GM23338 (cell line): ENCODE results near the gene BHLHE41. TPM values are rescaled to one million over a fixed set of nuclear protein-coding genes. Genes with fewer than 3 reads are reported as not detected.

Experiments used
- ATAC-seq: fragments of 200-7000 bp; cut with Tn5 transposase; 3 replicates; pipeline ENCODE4 v1.9.1; 2020
- DNase-seq: peaks from one replicate; pipeline ENCODE4 v3.0.0-alpha.2; 2015; ENCODE audit warnings: low spot score
- H2AFZ ChIP-seq: fragments of 200-600 bp; sonication (generic); 2 replicates; pipeline ENCODE4 v1.8.0; 2016; ENCODE audit warnings: antibody characterized with exemption, mild to moderate bottlenecking, moderate library complexity
- H3F3A ChIP-seq: fragments of 200-600 bp; sonication (generic); replicated peaks from 2 replicates; pipeline ENCODE4 v1.8.0; 2017; ENCODE audit warnings: antibody characterized with exemption, mixed run types, low read depth
- H3K27ac ChIP-seq: fragments of 200-600 bp; sonication (generic); 2 replicates; pipeline ENCODE4 v1.6.1; 2016; ENCODE audit warnings: low read depth
- H3K27me3 ChIP-seq: fragments of 200-600 bp; sonication (generic); 2 replicates; pipeline ENCODE4 v1.8.0; 2016; ENCODE audit warnings: mild to moderate bottlenecking, mixed run types, moderate library complexity; ENCODE audit not compliant: insufficient read depth
- H3K36me3 ChIP-seq: fragments of 200-600 bp; sonication (generic); 2 replicates; pipeline ENCODE4 v1.8.0; 2016; ENCODE audit warnings: mild to moderate bottlenecking; ENCODE audit not compliant: insufficient read depth
- H3K4me1 ChIP-seq: fragments of 200-600 bp; sonication (generic); 2 replicates; pipeline ENCODE4 v1.8.0; 2016; ENCODE audit warnings: mild to moderate bottlenecking, moderate library complexity; ENCODE audit not compliant: insufficient read depth
- H3K4me2 ChIP-seq: fragments of 200-600 bp; sonication (generic); 2 replicates; pipeline ENCODE4 v1.7.1; 2017; ENCODE audit warnings: mixed run types
- H3K4me3 ChIP-seq: fragments of 200-600 bp; sonication (generic); 2 replicates; pipeline ENCODE4 v1.6.1; 2016; ENCODE audit warnings: mixed run types
- H3K79me2 ChIP-seq: fragments of 200-600 bp; sonication (generic); replicated peaks from 2 replicates; pipeline ENCODE4 v1.8.0; 2017; ENCODE audit warnings: mild to moderate bottlenecking; ENCODE audit not compliant: insufficient read depth
- H3K9me2 ChIP-seq: fragments of 200-600 bp; sonication (generic); 2 replicates; pipeline ENCODE4 v1.8.0; 2017; ENCODE audit not compliant: insufficient read depth
- H4K20me1 ChIP-seq: fragments of 200-600 bp; sonication (generic); replicated peaks from 2 replicates; pipeline ENCODE4 v1.8.0; 2017; ENCODE audit warnings: mild to moderate bottlenecking; ENCODE audit not compliant: insufficient read depth
- H3K27ac Mint-ChIP-seq: 2 replicates; pipeline ENCODE4 v1.8.0; 2020; ENCODE audit warnings: inconsistent platforms, mild to moderate bottlenecking, moderate library complexity, mixed read lengths
- H3K27me3 Mint-ChIP-seq: 3 replicates; pipeline ENCODE4 v1.8.0; 2022; ENCODE audit warnings: low read depth, mild to moderate bottlenecking, moderate library complexity, mixed read lengths, inconsistent platforms; ENCODE audit not compliant: insufficient read depth, poor library complexity
- H3K36me3 Mint-ChIP-seq: 3 replicates; pipeline ENCODE4 v1.8.0; 2021; ENCODE audit warnings: low read depth, mild to moderate bottlenecking, inconsistent platforms, moderate library complexity, mixed read lengths
- H3K4me1 Mint-ChIP-seq: 3 replicates; pipeline ENCODE4 v1.8.0; 2020; ENCODE audit warnings: mild to moderate bottlenecking, inconsistent platforms, mixed read lengths
- H3K4me3 Mint-ChIP-seq: 3 replicates; pipeline ENCODE4 v1.8.0; 2021; ENCODE audit warnings: moderate library complexity, mild to moderate bottlenecking, inconsistent platforms, mixed read lengths
- H3K9me3 Mint-ChIP-seq: 3 replicates; pipeline ENCODE4 v1.8.0; 2020; ENCODE audit warnings: moderate library complexity, mild to moderate bottlenecking, inconsistent platforms, mixed read lengths
- CREB1 ChIP-seq: fragments of 250-450 bp; sonication (Bioruptor Pico); IDR thresholded peaks from 2 replicates; pipeline ENCODE4 v1.5.0; 2020; ENCODE audit warnings: low read depth, mild to moderate bottlenecking, moderate library complexity
- CTCF ChIP-seq, 2 experiments: fragments of 200-600 bp in 1 of 2; sonication (generic) in 1 of 2; conservative IDR thresholded peaks; 2 replicates each; pipeline versions ENCODE4 v1.5.1 to v1.6.1; 2016 to 2017; ENCODE audit warnings: antibody characterized with exemption in 2 of 2, low read depth in 2 of 2, mild to moderate bottlenecking in 2 of 2, moderate library complexity in 1 of 2
- ETS1 ChIP-seq: IDR thresholded peaks from 2 replicates; pipeline ENCODE4 v1.6.1; 2016; ENCODE audit warnings: antibody characterized with exemption
- EZH2 ChIP-seq: fragments of 200-600 bp; sonication (generic); IDR thresholded peaks from one replicate; pipeline ENCODE4 v1.8.0; 2017; ENCODE audit warnings: antibody characterized with exemption, mild to moderate bottlenecking, low read depth; ENCODE audit not compliant: unreplicated experiment
- EZH2phosphoT487 ChIP-seq: fragments of 200-600 bp; sonication (generic); IDR thresholded peaks from one replicate; pipeline ENCODE4 v1.8.1; 2018; ENCODE audit warnings: antibody characterized with exemption; ENCODE audit not compliant: unreplicated experiment
- JUNB ChIP-seq: IDR thresholded peaks from one replicate; pipeline ENCODE4 v1.6.1; 2016; ENCODE audit warnings: antibody characterized with exemption; ENCODE audit not compliant: unreplicated experiment
- NANOG ChIP-seq: IDR thresholded peaks from 2 replicates; pipeline ENCODE4 v1.6.1; 2016; ENCODE audit warnings: antibody characterized with exemption, borderline replicate concordance
- POLR2AphosphoS5 ChIP-seq: IDR thresholded peaks from 2 replicates; pipeline ENCODE4 v1.6.1; 2016; ENCODE audit warnings: antibody characterized with exemption, low read depth
- REST ChIP-seq: IDR thresholded peaks from one replicate; pipeline ENCODE4 v1.6.1; 2018; ENCODE audit warnings: antibody characterized with exemption; ENCODE audit not compliant: unreplicated experiment
- STAT1 ChIP-seq: IDR thresholded peaks from one replicate; pipeline ENCODE4 v1.6.1; 2016; ENCODE audit warnings: antibody characterized with exemption; ENCODE audit not compliant: unreplicated experiment
- ZNF114 ChIP-seq: fragments of 250-450 bp; sonication (Bioruptor Pico); IDR thresholded peaks from 2 replicates; pipeline ENCODE4 v1.5.0; 2020; ENCODE audit warnings: mild to moderate bottlenecking, moderate library complexity
- ZNF331 ChIP-seq: fragments of 250-450 bp; sonication (Bioruptor Pico); IDR thresholded peaks from 2 replicates; pipeline ENCODE4 v1.5.0; 2020; ENCODE audit warnings: low read depth, mild to moderate bottlenecking, moderate library complexity
- polyA plus RNA-seq: library from polyadenylated mRNA; unstranded; fragments of >200 nt; fragmentation: Nextera tagmentation; extraction: Ambion mirVana; gene quantifications from 2 replicates; pipeline ENCODE4 v1.2.1, GENCODE V29; 2016
- total RNA-seq: library from RNA; depleted of rRNA; stranded (reverse); fragments of >200 nt; shearing (Covaris generic); gene quantifications from 2 replicates; pipeline ENCODE4 v1.2.3, GENCODE V29; 2014

BHLHE41 gene
- total and polyA plus RNA-seq, 2 experiments from 2014 or later: 1.6 to 2.9 TPM

GRCh38 chr12:26086936-26087335, 37.9 kb downstream of the BHLHE41 start (continued):
- no peak for TF ChIP-seq EZH2phosphoT487
- no peak for TF ChIP-seq STAT1
- no peak for TF ChIP-seq ZNF114 (CRISPR knock-in tag)
- no peak for TF ChIP-seq EZH2
- no peak for TF ChIP-seq NANOG
- no peak for TF ChIP-seq CREB1
- TF ChIP-seq ZNF331 (CRISPR knock-in tag): no peak
- no peak for TF ChIP-seq CTCF (conservative IDR thresholded peaks at IDR 0.05; ENCODE audit: low read depth in 2 of 2)
- no peak for TF ChIP-seq ETS1
- TF ChIP-seq POLR2AphosphoS5: no peak

GRCh38 chr12:26080911-26081310, 43.9 kb downstream of the BHLHE41 start:
- Mint-ChIP-seq H3K9me3 (peaks cover 22% of the 10 kb centered on the region), H3K4me3 (no peak overlapping the region)
- H4K20me1 ChIP-seq: no peaks in the 10 kb centered on the region
- TF ChIP-seq REST: no peak
- TF ChIP-seq JUNB: no peak
- TF ChIP-seq ZNF114 (CRISPR knock-in tag): no peak
- no peak for TF ChIP-seq EZH2
- TF ChIP-seq CREB1: no peak
- no peak for TF ChIP-seq CTCF (conservative IDR thresholded peaks at IDR 0.05; ENCODE audit: low read depth in 2 of 2)
- no peak for TF ChIP-seq EZH2phosphoT487

More at GRCh38 chr12:26080911-26081310, 43.9 kb downstream of the BHLHE41 start:
- no peak overlapping the region for H3K27ac ChIP-seq
- no peaks in the 10 kb centered on the region for H3K9me2 ChIP-seq
- H3K27ac Mint-ChIP-seq: no peak overlapping the region
- H3K4me3 ChIP-seq: no peak overlapping the region
- no peak overlapping the region for H3K4me2 ChIP-seq
- H3K4me1 Mint-ChIP-seq: no peaks in the 10 kb centered on the region
- H3K36me3 ChIP-seq: no peaks in the 10 kb centered on the region
- no peaks in the 10 kb centered on the region for H3K4me1 ChIP-seq
- no peaks in the 10 kb centered on the region for H3K79me2 ChIP-seq
- no peaks in the 10 kb centered on the region for H3K27me3 Mint-ChIP-seq
- H3F3A ChIP-seq: no peaks in the 10 kb centered on the region
- no peak overlapping the region for H2AFZ ChIP-seq
- peaks cover 15% of the 10 kb centered on the region for H3K36me3 Mint-ChIP-seq
- no peak for DNase-seq
- H3K27me3 ChIP-seq: no peaks in the 10 kb centered on the region
- no peak for ATAC-seq
